SK-N-MC (cell line): ENCODE measurements around the gene FRMD4A.

Experiments
- EZH2 ChIP-seq: fragments of 200-600 bp; sonication (generic); IDR thresholded peaks from one replicate; pipeline ENCODE4 v1.6.1; 2017; ENCODE audit warnings: antibody characterized with exemption
- FOXP2 ChIP-seq: optimal IDR thresholded peaks from 2 replicates; pipeline ENCODE3; 2011; ENCODE audit warnings: mild to moderate bottlenecking, moderate library complexity; ENCODE audit not compliant: insufficient read depth; ENCODE audit errors: extremely low read length, control extremely low read depth
- POLR2AphosphoS5 ChIP-seq: IDR thresholded peaks from 2 replicates; pipeline ENCODE4 v1.6.1; 2012; ENCODE audit warnings: mild to moderate bottlenecking, low read depth, low read length, borderline replicate concordance

DNA sequence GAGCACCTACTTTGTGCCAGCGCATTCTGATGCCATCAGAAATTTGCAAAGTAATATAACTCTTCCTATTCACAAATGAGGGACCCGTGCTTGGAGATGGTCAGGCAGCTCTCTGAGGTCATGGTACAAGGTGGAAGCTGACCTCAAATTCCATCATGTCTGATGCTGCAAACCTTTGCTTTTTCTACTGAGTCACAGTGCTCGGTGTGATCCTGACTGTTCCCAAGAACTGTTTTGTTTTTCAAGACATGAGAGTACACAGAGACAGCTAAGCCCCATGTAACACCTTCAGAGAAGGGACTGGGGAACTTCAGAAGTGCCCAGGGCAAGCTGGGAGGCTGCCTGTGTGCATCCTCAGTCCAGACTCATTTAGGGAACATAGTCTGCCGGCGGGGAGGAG, 111.3 kb downstream of the FRMD4A start:
- no peak for TF ChIP-seq EZH2
- no peak for TF ChIP-seq POLR2AphosphoS5
- no peak for TF ChIP-seq FOXP2
